ENCODE measurements around the gene SLC8A1. TPM values are rescaled to one million over a fixed set of nuclear protein-coding genes. Genes with fewer than 3 reads are reported as not detected.

The SLC8A1 gene
- total and polyA plus RNA-seq, 2 of the 13 experiments (the other 11 are each of a cell fraction or from before 2014, with no cell fraction given) = not detected

DNA sequence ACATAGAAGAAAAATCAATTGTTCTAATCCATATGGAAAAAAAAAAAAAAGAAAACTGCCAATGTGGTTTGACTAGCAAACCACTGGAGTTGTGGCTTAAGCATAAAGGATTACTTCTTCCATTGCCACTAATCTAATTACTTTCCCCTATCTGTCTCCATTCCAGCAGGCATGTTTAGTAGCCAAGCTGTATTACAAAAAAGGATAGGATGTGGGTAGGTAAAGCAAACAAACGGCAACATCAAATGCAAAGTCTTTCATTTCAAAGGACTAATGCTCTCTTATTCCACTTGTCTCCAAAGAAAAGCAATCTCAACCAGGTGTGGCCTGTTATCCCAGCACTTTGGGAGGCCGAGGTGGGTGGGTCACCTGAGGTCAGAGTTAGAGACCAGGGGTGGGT, 36.5 kb downstream of the SLC8A1 start:
- Histone ChIP-seq H3K9ac (ENCODE audit: insufficient read depth, low read depth, low read length) (no peak overlapping the region), H2AFZ (ENCODE audit: low read length) (no peak overlapping the region), H3K79me2 (ENCODE audit: insufficient read depth, low read length) (no peaks in the 10 kb centered on the region), H3K36me3 (replicated peaks in 1 of 2; ENCODE audit: control insufficient read depth in 1 of 2, insufficient read depth in 2 of 2, low read length in 2 of 2) (no peaks in the 10 kb centered on the region), H3K4me2 (ENCODE audit: low read depth, low read length) (no peak overlapping the region), H3K9me3 (ENCODE audit: low read length) (no peaks in the 10 kb centered on the region), H3K4me1 (ENCODE audit: insufficient read depth, low read length) (no peaks in the 10 kb centered on the region), H3K4me3 (replicated peaks in 1 of 3; ENCODE audit: insufficient read depth in 1 of 3, low read depth in 2 of 3, low read length in 3 of 3) (no peak overlapping the region), H4K20me1 (ENCODE audit: insufficient read depth, low read length) (no peaks in the 10 kb centered on the region), H3K27ac (ENCODE audit: extremely low read length, insufficient read depth, low read length) (no peak overlapping the region), H3K27me3 (ENCODE audit: control insufficient read depth in 1 of 2, insufficient read depth in 2 of 2, low read length in 2 of 2) (no peaks in the 10 kb centered on the region)
- CTCF ChIA-PET (ENCODE audit: low intra/inter-chr PET ratio, low total read pairs) = no interaction called here
- ATAC-seq (no peak), DNase-seq (ENCODE audit: low spot score) (no peak), FAIRE-seq (no peak)
- in situ Hi-C loops (cut with HindIII; ENCODE audit: extremely low pct_ligation_motif_present, low pct_unique_long_range_greater_than_20kb) = no loop called here
- BruUV-seq (replicated peaks) = no TSS peak
- intact Hi-C loops (cut with micrococcal nuclease; ENCODE audit: unreplicated experiment) = no loop called here
- WGBS (ENCODE audit: low lambda C conversion rate) = 15% methylated on average over 2 of the region's 2 CpGs
- TF ChIP-seq ZNF343 (CRISPR knock-in tag; IDR thresholded peaks at IDR 0.05) (no peak), HNRNPK (IDR thresholded peaks at IDR 0.05; ENCODE audit: low read depth, low read length, poor library complexity, severe bottlenecking) (no peak), ZNF772 (CRISPR knock-in tag; IDR thresholded peaks at IDR 0.05) (no peak)
- POLR2A ChIA-PET = no interaction called here

DNA sequence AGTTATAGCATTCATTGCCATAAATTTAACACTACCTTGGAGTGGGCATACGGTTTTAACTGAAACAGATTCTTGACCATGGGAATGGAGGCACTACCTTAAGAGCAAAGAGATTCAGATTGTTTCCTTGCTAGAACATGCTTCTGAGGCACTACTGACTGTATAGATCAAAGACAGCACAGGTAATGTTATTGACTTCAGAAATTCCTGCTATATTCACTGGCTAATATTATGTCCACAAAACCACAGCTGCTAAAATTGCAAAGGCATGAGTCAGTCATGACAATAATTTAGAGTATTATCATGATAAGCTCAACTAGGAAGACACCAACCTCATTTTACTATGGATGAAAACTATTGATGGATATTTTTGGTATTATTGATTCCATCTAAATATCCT, 39.4 kb downstream of the SLC8A1 start:
- WGBS (ENCODE audit: low lambda C conversion rate) = 30% methylated on average over 1 of the region's 1 CpG
- H3K36me3 ChIP-seq (replicated peaks in 1 of 2; ENCODE audit: control insufficient read depth in 1 of 2, insufficient read depth in 2 of 2, low read length in 2 of 2) = no peaks in the 10 kb centered on the region
- intact Hi-C loops (cut with micrococcal nuclease; ENCODE audit: unreplicated experiment) = no loop called here
- no peak overlapping the region for H3K27ac ChIP-seq (ENCODE audit: extremely low read length, insufficient read depth, low read length)
- ATAC-seq = no peak
- CTCF ChIA-PET (ENCODE audit: low intra/inter-chr PET ratio, low total read pairs) = no interaction called here
- no peak overlapping the region for H3K4me2 ChIP-seq (ENCODE audit: low read depth, low read length)
- FAIRE-seq = no peak
- no peaks in the 10 kb centered on the region for H3K27me3 ChIP-seq (ENCODE audit: control insufficient read depth in 1 of 2, insufficient read depth in 2 of 2, low read length in 2 of 2)
- POLR2A ChIA-PET = no interaction called here
- BruUV-seq (replicated peaks) = no TSS peak
- H3K9ac ChIP-seq (ENCODE audit: insufficient read depth, low read depth, low read length) = no peak overlapping the region
- no peaks in the 10 kb centered on the region for H3K9me3 ChIP-seq (ENCODE audit: low read length)
- no peak overlapping the region for H3K4me3 ChIP-seq (replicated peaks in 1 of 3; ENCODE audit: insufficient read depth in 1 of 3, low read depth in 2 of 3, low read length in 3 of 3)
- H2AFZ ChIP-seq (ENCODE audit: low read length) = no peak overlapping the region
- no peak for DNase-seq (ENCODE audit: low spot score)
- H3K4me1 ChIP-seq (ENCODE audit: insufficient read depth, low read length) = no peaks in the 10 kb centered on the region
- H4K20me1 ChIP-seq (ENCODE audit: insufficient read depth, low read length) = no peaks in the 10 kb centered on the region
- no peaks in the 10 kb centered on the region for H3K79me2 ChIP-seq (ENCODE audit: insufficient read depth, low read length)
- in situ Hi-C loops (cut with HindIII; ENCODE audit: extremely low pct_ligation_motif_present, low pct_unique_long_range_greater_than_20kb) = no loop called here
- no peak for TF ChIP-seq CENPT (CRISPR knock-in tag; IDR thresholded peaks at IDR 0.05; ENCODE audit: low read depth)
- TF ChIP-seq ZMYM2 (CRISPR knock-in tag; IDR thresholded peaks at IDR 0.05) = no peak
- TF ChIP-seq ZFP37 (CRISPR knock-in tag; IDR thresholded peaks at IDR 0.05; ENCODE audit: borderline replicate concordance) = no peak
- TF ChIP-seq PHB2 (IDR thresholded peaks at IDR 0.05; ENCODE audit: partially characterized antibody) = no peak
- no peak for TF ChIP-seq TARDBP (CRISPR knock-in tag; IDR thresholded peaks at IDR 0.05)
- TF ChIP-seq ZNF331 (CRISPR knock-in tag; IDR thresholded peaks at IDR 0.05) = no peak
- no peak for TF ChIP-seq ZNF557 (CRISPR knock-in tag; IDR thresholded peaks at IDR 0.05)
- TF ChIP-seq, protein P1, sequence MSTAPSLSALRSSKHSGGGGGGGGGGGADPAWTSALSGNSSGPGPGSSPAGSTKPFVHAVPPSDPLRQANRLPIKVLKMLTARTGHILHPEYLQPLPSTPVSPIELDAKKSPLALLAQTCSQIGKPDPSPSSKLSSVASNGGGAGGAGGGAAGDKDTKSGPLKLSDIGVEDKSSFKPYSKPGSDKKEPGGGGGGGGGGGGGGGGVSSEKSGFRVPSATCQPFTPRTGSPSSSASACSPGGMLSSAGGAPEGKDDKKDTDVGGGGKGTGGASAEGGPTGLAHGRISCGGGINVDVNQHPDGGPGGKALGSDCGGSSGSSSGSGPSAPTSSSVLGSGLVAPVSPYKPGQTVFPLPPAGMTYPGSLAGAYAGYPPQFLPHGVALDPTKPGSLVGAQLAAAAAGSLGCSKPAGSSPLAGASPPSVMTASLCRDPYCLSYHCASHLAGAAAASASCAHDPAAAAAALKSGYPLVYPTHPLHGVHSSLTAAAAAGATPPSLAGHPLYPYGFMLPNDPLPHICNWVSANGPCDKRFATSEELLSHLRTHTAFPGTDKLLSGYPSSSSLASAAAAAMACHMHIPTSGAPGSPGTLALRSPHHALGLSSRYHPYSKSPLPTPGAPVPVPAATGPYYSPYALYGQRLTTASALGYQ (CRISPR knock-in tag; IDR thresholded peaks at IDR 0.05) = no peak
- TF ChIP-seq, protein P2, sequence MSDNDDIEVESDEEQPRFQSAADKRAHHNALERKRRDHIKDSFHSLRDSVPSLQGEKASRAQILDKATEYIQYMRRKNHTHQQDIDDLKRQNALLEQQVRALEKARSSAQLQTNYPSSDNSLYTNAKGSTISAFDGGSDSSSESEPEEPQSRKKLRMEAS (IDR thresholded peaks at IDR 0.05) = no peak
- TF ChIP-seq, protein P3, sequence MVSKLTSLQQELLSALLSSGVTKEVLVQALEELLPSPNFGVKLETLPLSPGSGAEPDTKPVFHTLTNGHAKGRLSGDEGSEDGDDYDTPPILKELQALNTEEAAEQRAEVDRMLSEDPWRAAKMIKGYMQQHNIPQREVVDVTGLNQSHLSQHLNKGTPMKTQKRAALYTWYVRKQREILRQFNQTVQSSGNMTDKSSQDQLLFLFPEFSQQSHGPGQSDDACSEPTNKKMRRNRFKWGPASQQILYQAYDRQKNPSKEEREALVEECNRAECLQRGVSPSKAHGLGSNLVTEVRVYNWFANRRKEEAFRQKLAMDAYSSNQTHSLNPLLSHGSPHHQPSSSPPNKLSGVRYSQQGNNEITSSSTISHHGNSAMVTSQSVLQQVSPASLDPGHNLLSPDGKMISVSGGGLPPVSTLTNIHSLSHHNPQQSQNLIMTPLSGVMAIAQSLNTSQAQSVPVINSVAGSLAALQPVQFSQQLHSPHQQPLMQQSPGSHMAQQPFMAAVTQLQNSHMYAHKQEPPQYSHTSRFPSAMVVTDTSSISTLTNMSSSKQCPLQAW (CRISPR knock-in tag; IDR thresholded peaks at IDR 0.05) = no peak
- no peak for TF ChIP-seq RXRB (CRISPR knock-in tag; IDR thresholded peaks at IDR 0.05; ENCODE audit: borderline replicate concordance)
- TF ChIP-seq, protein P4, sequence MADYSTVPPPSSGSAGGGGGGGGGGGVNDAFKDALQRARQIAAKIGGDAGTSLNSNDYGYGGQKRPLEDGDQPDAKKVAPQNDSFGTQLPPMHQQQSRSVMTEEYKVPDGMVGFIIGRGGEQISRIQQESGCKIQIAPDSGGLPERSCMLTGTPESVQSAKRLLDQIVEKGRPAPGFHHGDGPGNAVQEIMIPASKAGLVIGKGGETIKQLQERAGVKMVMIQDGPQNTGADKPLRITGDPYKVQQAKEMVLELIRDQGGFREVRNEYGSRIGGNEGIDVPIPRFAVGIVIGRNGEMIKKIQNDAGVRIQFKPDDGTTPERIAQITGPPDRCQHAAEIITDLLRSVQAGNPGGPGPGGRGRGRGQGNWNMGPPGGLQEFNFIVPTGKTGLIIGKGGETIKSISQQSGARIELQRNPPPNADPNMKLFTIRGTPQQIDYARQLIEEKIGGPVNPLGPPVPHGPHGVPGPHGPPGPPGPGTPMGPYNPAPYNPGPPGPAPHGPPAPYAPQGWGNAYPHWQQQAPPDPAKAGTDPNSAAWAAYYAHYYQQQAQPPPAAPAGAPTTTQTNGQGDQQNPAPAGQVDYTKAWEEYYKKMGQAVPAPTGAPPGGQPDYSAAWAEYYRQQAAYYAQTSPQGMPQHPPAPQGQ (CRISPR knock-in tag; IDR thresholded peaks at IDR 0.05; ENCODE audit: borderline replicate concordance) = no peak
